ENCODE measurements around the gene EFCAB10.
"Not testable (repeated sequence)": the region's sequence is repeated elsewhere in the genome, so short reads cannot be mapped to it uniquely, and the experiment has no call there.

The EFCAB10 gene

DNA sequence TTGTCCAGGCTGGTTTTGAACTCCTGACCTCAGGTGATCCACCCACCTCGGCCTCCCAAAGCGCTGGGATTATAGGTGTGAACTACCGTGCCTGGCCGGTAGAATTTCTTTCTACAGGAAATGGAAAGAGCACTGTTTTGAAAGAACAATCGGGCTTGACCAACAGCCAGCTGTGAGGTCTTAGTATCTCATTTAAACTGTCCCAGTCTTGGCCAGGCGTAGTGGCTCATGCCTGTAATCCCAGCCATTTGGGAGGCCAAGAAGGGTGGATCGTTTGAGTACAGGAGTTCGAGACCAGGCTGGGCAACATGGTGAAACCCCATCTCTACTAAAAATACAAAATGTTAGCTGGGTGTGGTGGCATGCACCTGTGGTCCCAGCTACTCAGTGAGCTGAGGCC is 17.8 kb upstream of the EFCAB10 start:
- not testable (repeated sequence) for DNase-seq (ENCODE audit: low spot score)

GRCh38 chr7:105596866-105597265 is 15.6 kb upstream of the EFCAB10 start:
- DNase-seq (ENCODE audit: low spot score), result no peak

DNA sequence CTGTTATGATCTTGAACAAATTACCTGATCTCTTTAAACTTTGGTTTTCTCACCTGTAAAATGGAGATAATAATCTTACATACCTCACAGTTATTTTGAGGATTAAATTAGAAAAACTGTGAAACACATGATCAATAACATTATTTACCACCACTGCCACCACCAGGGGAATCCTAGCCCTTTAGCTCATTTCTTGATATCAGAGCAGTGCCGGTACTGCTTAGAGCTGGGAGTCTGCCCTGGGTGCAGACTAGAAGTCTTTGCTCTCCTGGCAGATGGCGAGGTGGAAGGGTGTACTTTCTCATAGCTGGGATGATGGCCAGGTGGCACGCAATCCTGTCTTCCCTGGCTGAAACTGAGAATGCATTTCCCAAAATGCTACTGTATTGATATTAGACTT is 12.7 kb upstream of the EFCAB10 start:
- no peak for DNase-seq (ENCODE audit: low spot score)

- no peak for DNase-seq (ENCODE audit: low spot score)
Observed at GRCh38 chr7:105591522-105591921, 10.2 kb upstream of the EFCAB10 start.

GRCh38 chr7:105590793-105591192 is 9.5 kb upstream of the EFCAB10 start:
- no peak for DNase-seq (ENCODE audit: low spot score)

DNA sequence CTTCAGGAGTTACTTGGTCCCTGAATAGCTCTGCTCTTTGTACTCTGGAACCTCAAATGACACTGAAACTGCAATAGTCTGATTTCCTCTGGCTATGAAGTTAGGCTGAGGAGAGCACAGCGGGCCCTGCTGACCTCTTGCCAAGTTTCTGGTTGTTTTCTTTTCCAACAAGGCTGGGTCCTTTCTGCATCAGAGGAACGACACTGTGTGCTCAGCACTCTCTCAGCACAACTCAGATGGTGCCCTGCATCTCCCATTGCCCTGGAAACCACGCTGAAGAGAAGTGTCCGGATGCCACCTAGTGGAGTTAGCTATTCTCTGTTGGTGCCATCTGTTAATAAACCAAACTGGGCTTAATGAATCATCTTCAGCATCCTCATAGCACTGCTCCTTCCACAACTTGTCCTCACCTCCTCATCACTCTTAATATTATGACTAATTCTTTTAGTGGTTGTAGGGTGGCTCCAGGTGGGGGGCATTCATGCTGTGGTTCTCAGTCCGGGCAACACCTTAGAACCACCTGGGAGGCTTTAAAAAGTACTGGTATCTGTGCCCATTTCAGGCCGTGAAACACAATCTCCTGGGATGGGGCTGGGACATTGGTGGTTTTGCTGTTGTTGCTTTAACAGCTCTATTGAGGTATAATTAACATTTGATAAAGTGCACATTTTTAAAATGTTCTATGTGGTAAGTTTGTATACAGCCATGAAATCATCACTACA is 8.2 kb upstream of the EFCAB10 start:
- peak; percentile 57 for DNase-seq (ENCODE audit: low spot score)

DNA sequence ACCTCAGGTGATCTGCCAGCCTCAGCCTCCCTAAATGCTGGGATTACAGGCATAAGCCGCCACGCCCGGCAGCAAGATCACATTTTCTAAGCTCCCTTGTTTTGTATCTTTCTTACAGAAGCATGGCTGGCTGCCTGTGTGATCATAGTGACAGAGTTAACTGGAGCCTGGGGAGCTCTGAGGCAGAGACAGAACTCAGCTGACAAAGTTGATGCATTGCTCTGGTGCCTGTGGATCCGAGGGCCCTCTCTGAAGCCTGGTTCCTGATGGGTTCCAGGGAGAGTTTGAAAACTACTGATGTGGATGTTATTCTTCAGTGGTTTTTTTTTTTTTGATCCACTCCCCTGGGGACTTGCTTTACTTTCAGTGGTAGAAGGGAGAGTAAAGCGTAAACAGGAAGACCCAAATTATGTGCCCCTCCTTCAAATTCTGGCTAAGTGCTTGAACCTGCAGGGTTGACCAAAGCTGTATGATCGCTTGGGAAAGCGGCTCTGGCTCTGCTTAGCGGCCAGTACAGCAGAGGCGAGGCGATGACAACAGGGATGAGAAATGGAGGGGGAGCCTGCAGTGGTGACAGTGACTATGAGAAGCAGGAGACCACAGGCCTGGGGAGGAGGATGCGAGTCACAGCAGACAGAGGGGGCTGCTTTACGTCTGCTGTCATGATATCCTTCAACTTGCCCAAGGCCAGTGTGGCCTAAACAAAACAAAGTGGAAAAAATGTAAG is 6.8 kb upstream of the EFCAB10 start:
- DNase-seq (ENCODE audit: low spot score), result no peak

DNA sequence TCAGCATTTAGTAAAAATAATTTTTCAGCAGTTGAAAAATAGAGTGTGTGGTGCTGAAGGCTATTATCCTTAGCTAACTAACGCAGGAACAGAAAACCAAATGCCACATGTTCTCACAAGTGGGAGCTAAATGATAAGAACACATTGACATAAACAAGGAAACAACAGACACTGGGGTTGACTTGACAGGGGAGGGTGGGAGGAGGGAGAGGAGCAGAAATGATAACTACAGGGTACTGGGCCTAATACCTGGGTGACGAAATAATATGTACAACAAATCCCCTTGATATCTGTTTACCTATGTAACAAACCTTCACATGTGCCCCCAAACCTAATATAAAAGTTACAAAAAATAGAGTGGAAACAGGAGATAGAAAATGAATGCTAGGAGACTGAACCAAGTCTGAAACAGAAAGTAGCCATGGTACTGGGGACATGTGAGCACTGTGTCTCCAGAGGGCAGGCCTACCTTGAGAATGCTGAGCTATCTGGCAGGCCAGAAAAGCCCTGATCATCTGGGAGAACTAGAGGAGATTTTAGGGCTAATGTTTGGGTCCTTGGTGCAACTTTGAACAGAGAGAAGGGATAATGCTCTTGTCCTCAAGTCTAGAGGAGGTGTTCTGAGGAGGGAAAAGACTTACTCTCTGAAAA is 4.7 kb upstream of the EFCAB10 start:
- no peak for DNase-seq (ENCODE audit: low spot score)

- no peak for DNase-seq (ENCODE audit: low spot score)
Observed at GRCh38 chr7:105584165-105584564, 2.9 kb upstream of the EFCAB10 start.

DNA sequence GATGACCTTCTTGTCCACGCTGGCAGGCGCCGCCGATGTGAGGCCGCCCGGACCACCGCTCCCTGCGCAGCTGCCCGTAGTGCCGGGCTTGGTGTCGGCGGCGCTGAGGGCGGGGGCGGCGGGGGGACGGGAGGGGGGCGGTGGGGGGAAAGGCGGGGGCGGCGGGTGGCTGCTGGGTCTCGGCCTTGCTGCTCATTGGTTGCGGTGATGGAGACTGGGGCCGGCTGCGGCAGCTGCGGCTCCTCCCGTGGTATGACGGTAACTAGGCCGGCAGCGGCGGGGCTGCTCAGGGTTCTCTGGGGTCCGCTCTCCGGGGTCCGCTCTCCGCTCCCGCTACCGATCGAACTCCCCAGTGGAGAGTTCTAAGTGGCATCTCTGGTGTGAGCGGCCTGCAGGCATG is 1.8 kb upstream of the EFCAB10 start:
- no peak for DNase-seq (ENCODE audit: low spot score)

DNA sequence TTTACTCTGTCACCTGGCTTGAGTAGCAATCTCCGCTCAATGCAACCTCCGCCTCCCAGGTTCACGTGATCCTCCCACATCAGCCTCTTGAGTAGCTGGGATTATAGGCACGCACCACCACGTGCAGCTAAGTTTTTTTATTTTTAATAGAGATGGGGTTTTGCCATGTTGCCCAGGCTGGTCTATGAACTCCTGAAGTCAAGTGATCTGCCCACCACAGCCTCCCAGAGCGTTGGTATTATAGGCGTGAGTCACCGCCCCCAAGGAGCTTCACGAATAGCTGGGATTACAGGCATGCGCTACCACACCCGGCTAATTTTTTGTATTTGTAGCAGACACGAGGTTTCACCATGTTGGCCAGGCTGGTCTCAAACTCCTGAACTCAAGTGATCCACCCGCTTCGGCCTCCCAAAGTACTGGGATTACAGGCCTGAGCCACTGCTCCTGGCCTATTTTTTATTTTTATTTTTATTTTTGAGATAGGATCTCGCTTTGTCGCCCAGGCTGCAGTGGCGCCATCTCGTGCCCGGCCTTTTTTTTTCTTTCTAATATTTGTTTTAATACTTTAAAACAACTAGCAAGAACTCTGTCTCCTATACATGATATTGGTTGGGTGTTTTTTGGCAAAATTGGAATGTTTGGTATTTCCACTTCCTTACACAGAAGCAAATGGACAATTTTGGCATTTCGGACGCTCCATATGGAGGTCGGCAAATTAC is 1.1 kb downstream of the EFCAB10 start:
- DNase-seq (ENCODE audit: low spot score), result peak; percentile 52

DNA sequence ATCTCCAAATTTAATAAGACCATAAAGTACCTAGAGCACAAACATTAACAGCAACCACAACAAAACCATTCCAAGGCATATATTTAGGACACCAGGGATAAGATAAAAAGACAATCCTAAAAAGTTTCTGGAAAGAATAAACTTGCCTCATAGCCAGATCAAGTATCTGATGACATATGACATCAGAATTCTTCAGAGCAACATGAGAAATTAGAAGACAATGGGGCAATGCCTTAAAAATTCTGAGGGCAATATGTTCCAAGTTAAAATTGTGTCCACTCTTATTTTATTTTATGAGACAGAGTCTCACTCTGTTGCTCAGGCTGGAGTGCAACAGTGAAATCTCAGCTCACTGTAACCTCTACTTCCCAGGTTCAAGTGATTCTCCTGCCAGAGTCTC is 2.8 kb downstream of the EFCAB10 start:
- no peak for DNase-seq (ENCODE audit: low spot score)

- no peak for DNase-seq (ENCODE audit: low spot score)
Observed at GRCh38 chr7:105577251-105577650, 4.0 kb downstream of the EFCAB10 start.

GRCh38 chr7:105571891-105572290 is 9.4 kb downstream of the EFCAB10 start:
- no peak for DNase-seq (ENCODE audit: low spot score)

DNA sequence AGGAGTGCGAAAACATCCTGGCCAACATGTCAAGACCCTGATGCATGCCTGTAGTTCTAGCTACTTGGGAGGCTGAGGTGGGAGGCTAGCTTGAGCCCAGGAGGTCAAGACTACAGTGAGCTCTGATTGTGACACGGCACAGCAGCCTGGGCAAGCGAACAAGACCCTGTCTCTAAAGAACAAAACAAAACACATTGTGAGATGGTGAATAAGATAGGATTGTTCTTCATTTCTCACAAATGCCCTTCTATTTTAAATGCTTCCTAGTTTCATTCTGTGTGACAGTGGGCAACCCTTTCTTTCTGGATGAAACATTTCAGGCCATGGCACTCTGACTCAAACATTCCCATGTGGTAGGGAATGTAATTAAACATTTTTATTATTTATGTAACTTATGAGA is 13.5 kb downstream of the EFCAB10 start:
- no peak for DNase-seq (ENCODE audit: low spot score)

DNA sequence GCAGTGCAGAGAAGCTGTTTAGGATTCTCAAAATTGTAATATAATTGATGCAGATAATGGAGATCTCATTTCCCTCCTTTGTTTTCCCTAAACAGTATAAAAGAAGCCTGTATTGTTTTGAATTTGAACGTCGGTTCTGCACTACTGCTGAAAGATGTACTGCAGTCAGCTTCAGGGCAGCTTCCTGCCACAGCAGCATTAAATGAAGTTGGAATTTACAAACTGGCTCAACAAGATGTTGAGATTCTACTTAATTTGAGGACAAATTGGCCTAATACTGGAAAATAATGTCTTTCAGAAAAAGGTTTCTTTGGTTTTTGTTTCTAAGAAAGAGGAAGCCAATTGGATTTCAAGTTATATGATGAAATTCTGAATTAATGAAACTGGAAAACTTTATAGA is 14.3 kb downstream of the EFCAB10 start:
- DNase-seq (ENCODE audit: low spot score), result no peak

- no peak for DNase-seq (ENCODE audit: low spot score)
Observed at GRCh38 chr7:105565190-105565589, 16.1 kb downstream of the EFCAB10 start.

- no peak for DNase-seq (ENCODE audit: low spot score)
Observed at GRCh38 chr7:105559926-105560325, 21.4 kb downstream of the EFCAB10 start.

- DNase-seq (ENCODE audit: low spot score), result no peak
Observed at GRCh38 chr7:105538339-105538738, 43.0 kb downstream of the EFCAB10 start.

GRCh38 chr7:105532709-105533460 is 48.4 kb downstream of the EFCAB10 start:
- DNase-seq (ENCODE audit: low spot score), result no peak

DNA sequence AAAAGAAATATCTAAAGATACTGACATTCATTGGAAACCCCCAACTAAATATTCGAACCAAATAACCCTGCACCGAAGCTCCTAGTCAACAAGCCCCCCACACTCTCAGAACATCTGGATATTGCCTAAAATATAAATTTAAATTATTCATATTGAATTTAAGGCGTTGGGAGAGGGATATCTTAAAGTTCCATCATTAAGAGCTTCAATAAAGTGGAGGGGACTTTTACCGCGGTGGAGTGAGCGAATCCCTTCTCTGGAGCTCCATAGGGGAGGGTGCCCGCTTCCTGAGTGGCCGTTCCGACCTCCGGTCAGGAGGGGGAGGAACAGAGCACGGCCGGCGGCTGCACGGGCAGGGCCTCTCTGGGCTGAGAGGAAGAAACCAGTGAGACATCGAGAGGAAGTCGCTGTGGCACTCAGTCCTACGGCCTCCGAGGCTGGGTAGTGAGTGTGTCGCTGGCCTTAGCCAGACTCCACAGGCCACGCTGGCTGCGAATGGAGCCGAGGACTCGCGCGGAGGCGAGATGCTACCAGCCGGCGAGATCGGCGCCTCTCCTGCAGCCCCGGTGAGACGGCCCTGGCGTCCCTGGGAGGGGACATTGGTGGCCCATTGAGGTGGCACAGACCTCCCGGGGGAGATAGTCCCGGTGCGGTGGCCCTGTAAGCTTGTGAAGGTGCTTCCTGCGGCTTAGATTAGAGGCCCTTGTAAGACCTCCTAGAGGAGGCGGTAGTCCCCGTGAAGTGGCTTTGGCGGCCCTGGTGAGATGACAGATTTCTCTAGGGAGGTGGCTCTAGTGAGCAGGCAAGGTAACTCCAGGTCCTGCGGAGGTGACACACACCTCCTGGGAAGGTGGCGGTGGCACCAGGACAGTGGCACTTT is 49.3 kb downstream of the EFCAB10 start, which contains the start of gene RINT1:
RINT1 (plus strand) TSS at position 410 of the 880 bp plus-strand sequence; CDS start at position 525, 115 bp downstream.
- DNase-seq (ENCODE audit: low spot score), result peak; percentile 97

Data from LoVo (cell line).